GM08714 (cell line): ENCODE results near the gene CCDC83.
"Not testable (repeated sequence)": the region's sequence is repeated elsewhere in the genome, so short reads cannot be mapped to it uniquely, and the experiment has no call there.

Source experiments
- H3K4me3 ChIP-seq: fragments of 200-500 bp; sonication (Bioruptor generic); 2 replicates; pipeline ENCODE4 v1.5.1; 2014; ENCODE audit warnings: mild to moderate bottlenecking, low read length, inconsistent platforms
- ZNF274 ChIP-seq: IDR thresholded peaks from 2 replicates; pipeline ENCODE4 v1.6.1; 2012; ENCODE audit warnings: mild to moderate bottlenecking, low read depth, low read length

The CCDC83 gene

GRCh38 chr11:85949798-85950197 is 94.6 kb downstream of the CCDC83 start:
- H3K4me3 ChIP-seq = no peak overlapping the region
- TF ChIP-seq ZNF274 = no peak

- no peak for TF ChIP-seq ZNF274
- H3K4me3 ChIP-seq = no peak overlapping the region
Observed at GRCh38 chr11:85950317-85951048, 95.3 kb downstream of the CCDC83 start.

- H3K4me3 ChIP-seq = no peak overlapping the region
- TF ChIP-seq ZNF274 = no peak
Observed at GRCh38 chr11:85951049-85951405, 95.8 kb downstream of the CCDC83 start.

GRCh38 chr11:85951428-85952107 is 96.4 kb downstream of the CCDC83 start:
- TF ChIP-seq ZNF274 = no peak
- H3K4me3 ChIP-seq = no peak overlapping the region

GRCh38 chr11:85952108-85952485 is 96.9 kb downstream of the CCDC83 start:
- H3K4me3 ChIP-seq = not testable (repeated sequence)

GRCh38 chr11:85953491-85954143 is 98.4 kb downstream of the CCDC83 start:
- no peak overlapping the region for H3K4me3 ChIP-seq
- TF ChIP-seq ZNF274 = no peak

- no peak for TF ChIP-seq ZNF274
- no peak overlapping the region for H3K4me3 ChIP-seq
Observed at GRCh38 chr11:85955531-85955930, 100.3 kb downstream of the CCDC83 start.

GRCh38 chr11:85960678-85961077 is 105.5 kb downstream of the CCDC83 start:
- H3K4me3 ChIP-seq = no peak overlapping the region
- TF ChIP-seq ZNF274 = no peak

GRCh38 chr11:85961130-85961529 is 105.9 kb downstream of the CCDC83 start:
- TF ChIP-seq ZNF274 = no peak
- H3K4me3 ChIP-seq = no peak overlapping the region

GRCh38 chr11:85961930-85962363 is 106.8 kb downstream of the CCDC83 start:
- H3K4me3 ChIP-seq = no peak overlapping the region
- no peak for TF ChIP-seq ZNF274

GRCh38 chr11:85965202-85965601 is 110.0 kb downstream of the CCDC83 start:
- H3K4me3 ChIP-seq = no peak overlapping the region
- TF ChIP-seq ZNF274 = no peak

- TF ChIP-seq ZNF274 = no peak
- H3K4me3 ChIP-seq = no peak overlapping the region
Observed at GRCh38 chr11:85967457-85967856, 112.3 kb downstream of the CCDC83 start.
